Endothelial cell of umbilical vein (primary cell): ENCODE measurements around the gene MAN1A1.

Experiments used
- EZH2 ChIP-seq: IDR thresholded peaks from 2 replicates; pipeline ENCODE4 v1.6.1; 2012; ENCODE audit warnings: borderline replicate concordance, low read depth, mild to moderate bottlenecking, moderate library complexity, low read length, inconsistent platforms; ENCODE audit not compliant: severe bottlenecking
- MYC ChIP-seq: IDR thresholded peaks from one replicate; pipeline ENCODE4 v1.6.1; 2011; ENCODE audit warnings: mild to moderate bottlenecking, low read depth, low read length
- POLR2A ChIP-seq: IDR thresholded peaks from 2 replicates; pipeline ENCODE4 v1.6.1; 2012; ENCODE audit warnings: low read depth, mild to moderate bottlenecking, control low read depth, low read length
- POLR2AphosphoS5 ChIP-seq: IDR thresholded peaks from 2 replicates; pipeline ENCODE4 v1.6.1; 2012; ENCODE audit warnings: low read depth, mild to moderate bottlenecking, control low read depth, low read length, moderate library complexity; ENCODE audit not compliant: insufficient read depth
- TF ChIP-seq, protein P1 (sequence below), 2 donors: IDR thresholded peaks; 1 replicate in 1 of 2; 2 replicates in 1 of 2; pipeline ENCODE4 v1.5.1; 2011; ENCODE audit warnings: low read length in 2 of 2, mild to moderate bottlenecking in 2 of 2, moderate library complexity in 2 of 2, control low read depth in 1 of 2, inconsistent platforms in 1 of 2, low read depth in 1 of 2; ENCODE audit not compliant: insufficient read depth in 1 of 2; ENCODE audit errors: extremely low read depth in 1 of 2
- TF ChIP-seq, protein P2 (sequence below): IDR thresholded peaks from 2 replicates; pipeline ENCODE4 v1.6.1; 2011; ENCODE audit not compliant: insufficient read depth, insufficient read length

DNA sequence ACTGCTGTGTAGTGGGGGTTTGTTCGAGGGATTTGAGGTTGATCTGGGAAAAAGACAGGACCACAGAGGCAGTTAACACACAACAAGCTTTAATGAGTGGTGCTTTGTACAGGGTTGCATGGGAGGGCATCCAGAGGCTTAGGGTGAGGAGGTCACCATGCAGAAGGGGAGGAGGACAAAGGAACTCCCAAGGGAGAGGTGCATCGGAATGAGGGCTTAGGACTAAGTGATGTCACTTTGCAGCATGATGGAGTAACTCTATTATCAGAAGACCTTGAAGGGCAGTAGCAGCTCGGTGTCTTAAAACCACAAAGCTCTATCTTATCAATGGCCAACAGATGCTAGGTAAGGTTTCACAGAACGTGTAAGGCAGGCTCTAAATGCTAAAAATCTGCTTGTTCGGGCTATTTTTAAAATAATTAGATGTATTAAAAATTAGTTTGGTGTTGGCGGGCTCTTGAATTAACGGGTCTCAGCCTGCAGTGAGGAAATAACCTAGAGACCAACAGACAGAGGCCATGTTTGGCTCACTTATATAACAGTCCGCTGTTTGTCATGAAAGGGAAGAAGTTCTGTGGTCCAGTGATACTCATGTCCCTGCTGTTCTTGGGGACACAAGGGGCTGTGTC lies 37.9 kb downstream of the MAN1A1 start:
- TF ChIP-seq, protein P1, sequence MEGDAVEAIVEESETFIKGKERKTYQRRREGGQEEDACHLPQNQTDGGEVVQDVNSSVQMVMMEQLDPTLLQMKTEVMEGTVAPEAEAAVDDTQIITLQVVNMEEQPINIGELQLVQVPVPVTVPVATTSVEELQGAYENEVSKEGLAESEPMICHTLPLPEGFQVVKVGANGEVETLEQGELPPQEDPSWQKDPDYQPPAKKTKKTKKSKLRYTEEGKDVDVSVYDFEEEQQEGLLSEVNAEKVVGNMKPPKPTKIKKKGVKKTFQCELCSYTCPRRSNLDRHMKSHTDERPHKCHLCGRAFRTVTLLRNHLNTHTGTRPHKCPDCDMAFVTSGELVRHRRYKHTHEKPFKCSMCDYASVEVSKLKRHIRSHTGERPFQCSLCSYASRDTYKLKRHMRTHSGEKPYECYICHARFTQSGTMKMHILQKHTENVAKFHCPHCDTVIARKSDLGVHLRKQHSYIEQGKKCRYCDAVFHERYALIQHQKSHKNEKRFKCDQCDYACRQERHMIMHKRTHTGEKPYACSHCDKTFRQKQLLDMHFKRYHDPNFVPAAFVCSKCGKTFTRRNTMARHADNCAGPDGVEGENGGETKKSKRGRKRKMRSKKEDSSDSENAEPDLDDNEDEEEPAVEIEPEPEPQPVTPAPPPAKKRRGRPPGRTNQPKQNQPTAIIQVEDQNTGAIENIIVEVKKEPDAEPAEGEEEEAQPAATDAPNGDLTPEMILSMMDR (IDR thresholded peaks at IDR 0.05; ENCODE audit: extremely low read depth in 1 of 2, insufficient read depth in 1 of 2, low read depth in 1 of 2, low read length in 2 of 2) = no peak
- TF ChIP-seq EZH2 (no peak), POLR2AphosphoS5 (no peak), MYC (no peak), POLR2A (no peak)
- TF ChIP-seq, protein P2, sequence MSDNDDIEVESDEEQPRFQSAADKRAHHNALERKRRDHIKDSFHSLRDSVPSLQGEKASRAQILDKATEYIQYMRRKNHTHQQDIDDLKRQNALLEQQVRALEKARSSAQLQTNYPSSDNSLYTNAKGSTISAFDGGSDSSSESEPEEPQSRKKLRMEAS = no peak
